Tibial nerve (tissue), 4 donors: ENCODE measurements around the gene MECR.

Source experiments
- EP300 ChIP-seq, 2 donors: sonication (generic); formaldehyde crosslinking; IDR thresholded peaks; one replicate each; pipeline ENCODE4 v1.6.1; 2017; ENCODE audit warnings: antibody characterized with exemption in 2 of 2, mild to moderate bottlenecking in 1 of 2
- POLR2A ChIP-seq, 2 donors: fragments of 450-650 bp; IDR thresholded peaks; one replicate each; pipeline ENCODE4 v1.6.1; 2017; ENCODE audit warnings: antibody characterized with exemption in 2 of 2, mild to moderate bottlenecking in 2 of 2, moderate library complexity in 2 of 2
- TF ChIP-seq, protein P1 (sequence below), 5 experiments: fragments of 200-600 bp in 3 of 5; fragments of 450-650 bp in 2 of 5; sonication (generic) in 3 of 5; IDR thresholded peaks; one replicate each; pipeline ENCODE4 v1.5.1; 2016 to 2019; ENCODE audit warnings: antibody characterized with exemption in 5 of 5, mild to moderate bottlenecking in 3 of 5, moderate library complexity in 2 of 5

DNA sequence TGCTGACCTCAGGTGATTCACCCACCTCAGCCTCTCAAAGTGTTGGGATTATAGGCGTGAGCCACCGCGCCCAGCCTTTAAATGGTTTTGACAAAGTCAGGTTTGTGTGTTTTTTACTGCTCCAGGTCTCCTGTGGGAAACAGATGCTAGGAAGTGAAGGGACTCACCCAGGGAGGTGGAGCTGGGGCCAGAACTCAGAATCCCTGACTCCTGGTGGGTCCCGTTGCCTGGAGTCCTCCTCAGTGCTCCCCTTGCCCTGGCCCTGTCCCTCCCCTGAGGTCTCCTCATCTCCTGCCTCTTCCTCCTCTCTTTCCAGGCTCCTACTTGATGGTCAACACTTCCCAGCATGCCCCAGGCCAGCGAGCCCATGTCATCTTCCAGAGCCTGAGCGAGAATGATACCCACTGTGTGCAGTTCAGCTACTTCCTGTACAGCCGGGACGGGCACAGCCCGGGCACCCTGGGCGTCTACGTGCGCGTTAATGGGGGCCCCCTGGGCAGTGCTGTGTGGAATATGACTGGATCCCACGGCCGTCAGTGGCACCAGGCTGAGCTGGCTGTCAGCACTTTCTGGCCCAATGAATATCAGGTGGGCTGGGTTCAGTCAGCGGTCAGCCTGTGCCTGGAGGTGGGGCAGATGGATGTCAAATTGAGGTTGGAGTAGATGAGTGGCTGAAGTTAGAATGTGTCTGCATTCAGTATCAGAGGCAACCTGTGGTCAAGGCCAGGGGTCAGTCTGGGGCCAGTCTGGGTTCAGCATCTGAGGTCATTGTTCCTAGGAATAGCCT is 27.6 kb upstream of the MECR start:
- TF ChIP-seq, protein P1, sequence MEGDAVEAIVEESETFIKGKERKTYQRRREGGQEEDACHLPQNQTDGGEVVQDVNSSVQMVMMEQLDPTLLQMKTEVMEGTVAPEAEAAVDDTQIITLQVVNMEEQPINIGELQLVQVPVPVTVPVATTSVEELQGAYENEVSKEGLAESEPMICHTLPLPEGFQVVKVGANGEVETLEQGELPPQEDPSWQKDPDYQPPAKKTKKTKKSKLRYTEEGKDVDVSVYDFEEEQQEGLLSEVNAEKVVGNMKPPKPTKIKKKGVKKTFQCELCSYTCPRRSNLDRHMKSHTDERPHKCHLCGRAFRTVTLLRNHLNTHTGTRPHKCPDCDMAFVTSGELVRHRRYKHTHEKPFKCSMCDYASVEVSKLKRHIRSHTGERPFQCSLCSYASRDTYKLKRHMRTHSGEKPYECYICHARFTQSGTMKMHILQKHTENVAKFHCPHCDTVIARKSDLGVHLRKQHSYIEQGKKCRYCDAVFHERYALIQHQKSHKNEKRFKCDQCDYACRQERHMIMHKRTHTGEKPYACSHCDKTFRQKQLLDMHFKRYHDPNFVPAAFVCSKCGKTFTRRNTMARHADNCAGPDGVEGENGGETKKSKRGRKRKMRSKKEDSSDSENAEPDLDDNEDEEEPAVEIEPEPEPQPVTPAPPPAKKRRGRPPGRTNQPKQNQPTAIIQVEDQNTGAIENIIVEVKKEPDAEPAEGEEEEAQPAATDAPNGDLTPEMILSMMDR (IDR thresholded peaks at IDR 0.05) = no peak
- no peak for TF ChIP-seq POLR2A (IDR thresholded peaks at IDR 0.05)
- no peak for TF ChIP-seq EP300 (IDR thresholded peaks at IDR 0.05)
